ENCODE data around the gene BEND2. TPM values are rescaled to one million over a fixed set of nuclear protein-coding genes. Genes with fewer than 3 reads are reported as not detected.

BEND2 gene
- total and polyA plus RNA-seq, 4 donors = 0.09 TPM; not detected in 3

- TF ChIP-seq CTCF (IDR thresholded peaks at IDR 0.05; ENCODE audit: low read depth, low read length, missing input control) (no peak), FOXA1 (IDR thresholded peaks at IDR 0.05) (no peak), SP1 (IDR thresholded peaks at IDR 0.05) (no peak), RAD21 (IDR thresholded peaks at IDR 0.05) (no peak), YY1 (IDR thresholded peaks at IDR 0.05) (no peak), JUND (IDR thresholded peaks at IDR 0.05) (no peak), HNF4G (IDR thresholded peaks at IDR 0.05) (no peak)
Observed at GRCh38 chrX:18149454-18149853, 71.2 kb downstream of the BEND2 start (continued).

GRCh38 chrX:18146954-18147353 lies 73.7 kb downstream of the BEND2 start:
- no peak overlapping the region for H3K27ac ChIP-seq (ENCODE audit: low read depth in 1 of 2, low read length in 2 of 2)
- TF ChIP-seq EGR1 (IDR thresholded peaks at IDR 0.05; ENCODE audit: low read depth in 2 of 2) = no peak
- no peak for TF ChIP-seq YY1 (IDR thresholded peaks at IDR 0.05)
- TF ChIP-seq REST (IDR thresholded peaks at IDR 0.05) = peak; percentile 98
- no peak for TF ChIP-seq FOXA1 (IDR thresholded peaks at IDR 0.05)
- TF ChIP-seq GABPA (IDR thresholded peaks at IDR 0.05 in 1 of 2, conservative IDR thresholded peaks at IDR 0.05 in 1 of 2) = no peak
- TF ChIP-seq RXRA (IDR thresholded peaks at IDR 0.05) = no peak
- no peak for TF ChIP-seq JUND (IDR thresholded peaks at IDR 0.05)
- WGBS = 29% methylated on average over 6 of the region's 6 CpGs
- H3K9ac ChIP-seq (ENCODE audit: low read depth in 1 of 2, low read length in 2 of 2) = no peak overlapping the region
- no peaks in the 10 kb centered on the region for H3K4me1 ChIP-seq (ENCODE audit: control insufficient read depth in 4 of 4, insufficient read depth in 4 of 4, low read length in 3 of 4)
- no peak for DNase-seq (ENCODE audit: low spot score)
- H3K36me3 ChIP-seq (ENCODE audit: control insufficient read depth in 4 of 4, insufficient read depth in 3 of 4, low read depth in 1 of 4, low read length in 3 of 4) = no peaks in the 10 kb centered on the region
- H3K27me3 ChIP-seq (ENCODE audit: control insufficient read depth in 4 of 4, insufficient read depth in 4 of 4, low read length in 3 of 4) = peaks cover 0 to 4% (median 0%) of the 10 kb centered on the region in 4 donors
- no peak overlapping the region for H3K4me3 ChIP-seq (ENCODE audit: low read depth in 1 of 3, low read length in 3 of 3)
- no peaks in the 10 kb centered on the region for H3K9me3 ChIP-seq (ENCODE audit: control insufficient read depth in 4 of 4, low read length in 3 of 4)

- no peak for TF ChIP-seq HNF4G (IDR thresholded peaks at IDR 0.05)
- Histone ChIP-seq H3K9me3 (ENCODE audit: control insufficient read depth in 4 of 4, low read length in 3 of 4) (no peaks in the 10 kb centered on the region), H3K4me1 (ENCODE audit: control insufficient read depth in 4 of 4, insufficient read depth in 4 of 4, low read length in 3 of 4) (no peaks in the 10 kb centered on the region), H3K36me3 (ENCODE audit: control insufficient read depth in 4 of 4, insufficient read depth in 3 of 4, low read depth in 1 of 4, low read length in 3 of 4) (no peaks in the 10 kb centered on the region), H3K9ac (ENCODE audit: low read depth in 1 of 2, low read length in 2 of 2) (no peak overlapping the region), H3K27me3 (ENCODE audit: control insufficient read depth in 4 of 4, insufficient read depth in 4 of 4, low read length in 3 of 4) (no peaks in the 10 kb centered on the region), H3K27ac (ENCODE audit: low read depth in 1 of 2, low read length in 2 of 2) (no peak overlapping the region), H3K4me3 (ENCODE audit: low read depth in 1 of 3, low read length in 3 of 3) (no peak overlapping the region)
- no peak for DNase-seq (ENCODE audit: low spot score)
- 43% methylated on average over 2 of the region's 2 CpGs for WGBS
Observed at GRCh38 chrX:18146009-18146408, 74.7 kb downstream of the BEND2 start.

GRCh38 chrX:18136816-18137215 lies 83.9 kb downstream of the BEND2 start:
- Histone ChIP-seq H3K9ac (ENCODE audit: low read depth in 1 of 2, low read length in 2 of 2) (no peak overlapping the region), H3K27me3 (ENCODE audit: control insufficient read depth in 4 of 4, insufficient read depth in 4 of 4, low read length in 3 of 4) (no peaks in the 10 kb centered on the region), H3K4me3 (ENCODE audit: low read depth in 1 of 3, low read length in 3 of 3) (no peak overlapping the region), H3K36me3 (ENCODE audit: control insufficient read depth in 4 of 4, insufficient read depth in 3 of 4, low read depth in 1 of 4, low read length in 3 of 4) (no peaks in the 10 kb centered on the region), H3K27ac (ENCODE audit: low read depth in 1 of 2, low read length in 2 of 2) (no peak overlapping the region), H3K4me1 (ENCODE audit: control insufficient read depth in 4 of 4, insufficient read depth in 4 of 4, low read length in 3 of 4) (no peaks in the 10 kb centered on the region), H3K9me3 (ENCODE audit: control insufficient read depth in 4 of 4, low read length in 3 of 4) (no peaks in the 10 kb centered on the region)
- 84% methylated on average over 6 of the region's 6 CpGs for WGBS
- DNase-seq (ENCODE audit: low spot score) = no peak
- no peak for TF ChIP-seq RXRA (IDR thresholded peaks at IDR 0.05)
- no peak for TF ChIP-seq EGR1 (IDR thresholded peaks at IDR 0.05; ENCODE audit: low read depth in 2 of 2)
- TF ChIP-seq JUND (IDR thresholded peaks at IDR 0.05) = no peak
- no peak for TF ChIP-seq HNF4G (IDR thresholded peaks at IDR 0.05)
- TF ChIP-seq HNF4A (conservative IDR thresholded peaks at IDR 0.05) = no peak
- no peak for TF ChIP-seq FOXA1 (IDR thresholded peaks at IDR 0.05)
- no peak for TF ChIP-seq FOXA2 (IDR thresholded peaks at IDR 0.05)
- TF ChIP-seq SP1 (IDR thresholded peaks at IDR 0.05) = no peak
- TF ChIP-seq NR2F2 (IDR thresholded peaks at IDR 0.05) = no peak
- TF ChIP-seq YY1 (IDR thresholded peaks at IDR 0.05) = no peak
- TF ChIP-seq TAF1 (conservative IDR thresholded peaks at IDR 0.05) = no peak
- no peak for TF ChIP-seq ATF3 (IDR thresholded peaks at IDR 0.05)
- no peak for TF ChIP-seq REST (IDR thresholded peaks at IDR 0.05)
- TF ChIP-seq MAX (IDR thresholded peaks at IDR 0.05) = no peak
